K562 (cell line): Measurements from ENCODE around the gene TEX54. TPM values are rescaled to one million over a fixed set of nuclear protein-coding genes. Genes with fewer than 3 reads are reported as not detected.

Experiments used
- CBX2 ChIP-seq: fragments of 200-600 bp; sonication (generic); IDR thresholded peaks from one replicate; pipeline ENCODE4 v1.6.1; 2012; ENCODE audit warnings: mild to moderate bottlenecking, low read length, inconsistent platforms; ENCODE audit not compliant: insufficient read depth, poor library complexity, severe bottlenecking
- CBX3 ChIP-seq, 2 experiments: IDR thresholded peaks; 1 replicate in 1 of 2; 2 replicates in 1 of 2; pipeline ENCODE4 v1.6.1; 2012; ENCODE audit warnings: inconsistent platforms in 2 of 2, low read length in 2 of 2, borderline replicate concordance in 1 of 2, control low read depth in 1 of 2
- COPS2 ChIP-seq: fragments of 450-650 bp; conservative IDR thresholded peaks from 2 replicates; pipeline ENCODE4 v1.6.1; 2016; ENCODE audit warnings: mild to moderate bottlenecking, moderate library complexity
- E2F6 ChIP-seq, 2 experiments: IDR thresholded peaks; 2 replicates each; pipeline ENCODE4 v1.6.1; 2011; ENCODE audit warnings: borderline replicate concordance in 1 of 2, control low read depth in 1 of 2, low read depth in 1 of 2, low read length in 1 of 2, mild to moderate bottlenecking in 1 of 2, mixed read lengths in 1 of 2, moderate library complexity in 1 of 2; ENCODE audit not compliant: insufficient read depth in 1 of 2, insufficient read length in 1 of 2, poor library complexity in 1 of 2, severe bottlenecking in 1 of 2; ENCODE audit errors: extremely low read depth in 1 of 2
- ESRRB ChIP-seq: fragments of 250-450 bp; sonication (Bioruptor Pico); IDR thresholded peaks from 2 replicates; pipeline ENCODE4 v1.5.0; 2020; ENCODE audit warnings: mild to moderate bottlenecking, moderate library complexity, borderline replicate concordance
- FUS ChIP-seq: fragments of 200-400 bp; formaldehyde crosslinking; optimal IDR thresholded peaks from 2 replicates; pipeline ENCODE3; 2017; ENCODE audit warnings: low read depth, low read length
- GTF2A2 ChIP-seq: IDR thresholded peaks from 2 replicates; pipeline ENCODE4 v1.6.1; 2016; ENCODE audit warnings: mild to moderate bottlenecking, missing genetic modification characterization, missing compliant biosample characterization
- IFI16 ChIP-seq: fragments of 250-450 bp; sonication (Bioruptor Pico); IDR thresholded peaks from 2 replicates; pipeline ENCODE4 v2.1.2; 2022; ENCODE audit warnings: mild to moderate bottlenecking, inconsistent platforms
- NCOA2 ChIP-seq, 2 experiments: fragments of 450-650 bp; IDR thresholded peaks; 2 replicates each; pipeline ENCODE4 v1.6.1; 2018; ENCODE audit warnings: mild to moderate bottlenecking in 2 of 2, moderate library complexity in 1 of 2; ENCODE audit not compliant: partially characterized antibody in 2 of 2
- PCBP2 ChIP-seq: fragments of 200-400 bp; formaldehyde crosslinking; IDR thresholded peaks from 2 replicates; pipeline ENCODE4 v1.6.1; 2018; ENCODE audit warnings: low read length, low read depth, mild to moderate bottlenecking, moderate library complexity; ENCODE audit not compliant: poor library complexity, severe bottlenecking
- PRPF4 ChIP-seq: fragments of 200-400 bp; formaldehyde crosslinking; IDR thresholded peaks from one replicate; pipeline ENCODE4 v1.6.1; 2017; ENCODE audit warnings: low read length, low read depth, mild to moderate bottlenecking; ENCODE audit not compliant: insufficient read depth, poor library complexity, severe bottlenecking
- SMARCB1 ChIP-seq: IDR thresholded peaks from 2 replicates; pipeline ENCODE4 v1.6.1; 2011; ENCODE audit warnings: improper control_type of control experiment, low read depth; ENCODE audit not compliant: insufficient read length
- SMARCE1 ChIP-seq: fragments of 450-650 bp; IDR thresholded peaks from 2 replicates; pipeline ENCODE4 v1.7.1; 2016; ENCODE audit warnings: mild to moderate bottlenecking
- SNAPC5 ChIP-seq: fragments of 250-450 bp; sonication (Bioruptor Pico); IDR thresholded peaks from 2 replicates; pipeline ENCODE4 v1.8.0; 2021; ENCODE audit warnings: moderate library complexity, mild to moderate bottlenecking, inconsistent platforms
- SRSF3 ChIP-seq: fragments of 200-400 bp; formaldehyde crosslinking; IDR thresholded peaks from 2 replicates; pipeline ENCODE4 v1.6.1; 2016; ENCODE audit warnings: mild to moderate bottlenecking, low read length, moderate library complexity; ENCODE audit not compliant: insufficient read depth
- SRSF7 ChIP-seq: fragments of 200-400 bp; formaldehyde crosslinking; optimal IDR thresholded peaks from 2 replicates; pipeline ENCODE3; 2017; ENCODE audit warnings: mild to moderate bottlenecking, low read depth, low read length
- STAG1 ChIP-seq: sonication (generic); formaldehyde crosslinking; IDR thresholded peaks from 2 replicates; pipeline ENCODE4 v1.5.0; 2020; ENCODE audit warnings: missing genetic modification reagents, borderline replicate concordance
- TEAD2 ChIP-seq: fragments of 450-650 bp; IDR thresholded peaks from 2 replicates; pipeline ENCODE4 v1.6.1; 2016; ENCODE audit warnings: missing genetic modification characterization, control low read depth, missing compliant biosample characterization
- TEAD4 ChIP-seq, 2 experiments: sonication (generic) in 1 of 2; formaldehyde crosslinking in 1 of 2; IDR thresholded peaks; 2 replicates each; pipeline versions ENCODE4 v1.6.1 to v1.8.0; 2012 to 2022; ENCODE audit warnings: borderline replicate concordance in 1 of 2, inconsistent platforms in 1 of 2, low read length in 1 of 2, mild to moderate bottlenecking in 1 of 2, missing genetic modification reagents in 1 of 2
- XRCC4 ChIP-seq: IDR thresholded peaks from one replicate; pipeline ENCODE4 v1.6.1; 2011; ENCODE audit not compliant: insufficient read depth, insufficient read length; ENCODE audit errors: extremely low read depth
- YY1 ChIP-seq, 3 experiments: IDR thresholded peaks; 2 replicates each; pipeline ENCODE4 v1.6.1; 2011; ENCODE audit warnings: low read length in 2 of 3, mild to moderate bottlenecking in 2 of 3, moderate library complexity in 2 of 3, borderline replicate concordance in 1 of 3, control low read depth in 1 of 3, low read depth in 1 of 3; ENCODE audit not compliant: insufficient read depth in 3 of 3, insufficient replicate concordance in 2 of 3, control insufficient read depth in 1 of 3, insufficient read length in 1 of 3; ENCODE audit errors: extremely low read depth in 1 of 3
- ZNF274 ChIP-seq: IDR thresholded peaks from 2 replicates; pipeline ENCODE4 v1.6.1; 2011; ENCODE audit warnings: low read depth, mild to moderate bottlenecking, low read length, moderate library complexity, borderline replicate concordance
- ZNF445 ChIP-seq: fragments of 250-450 bp; sonication (Bioruptor Pico); IDR thresholded peaks from 2 replicates; pipeline ENCODE4 v1.4.0; 2020; ENCODE audit warnings: low read depth, mild to moderate bottlenecking, moderate library complexity
- ZNF764 ChIP-seq: fragments of 250-450 bp; sonication (Bioruptor Pico); IDR thresholded peaks from 2 replicates; pipeline ENCODE4 v1.4.0; 2020; ENCODE audit warnings: low read depth, mild to moderate bottlenecking, moderate library complexity
- ZNF766 ChIP-seq: fragments of 200-800 bp; sonication (Bioruptor generic); conservative IDR thresholded peaks from 2 replicates; pipeline ENCODE4 v1.6.1; 2016; ENCODE audit warnings: missing genetic modification characterization, missing compliant biosample characterization
- ZNF785 ChIP-seq: fragments of 250-450 bp; sonication (Bioruptor Pico); IDR thresholded peaks from 2 replicates; pipeline ENCODE4 v1.4.0; 2020; ENCODE audit warnings: mild to moderate bottlenecking
- polyA plus RNA-seq, 8 experiments: library from polyadenylated mRNA; depleted of rRNA in 4 of 8; stranded (reverse) in 5 of 8; unstranded in 3 of 8; fragments of >200 nt; fragmentation: Nextera tagmentation in 2 of 8; fragmentation: Illumina TruSeq in 1 of 8; extraction: Ambion mirVana in 2 of 8; extraction: Trizol in 1 of 8; gene quantifications; 2 replicates each; pipeline versions ENCODE4 v1.2.1 to v1.2.3, GENCODE V29; 2011 to 2014; ENCODE audit warnings: inconsistent platforms in 1 of 8, missing spikeins in 1 of 8
- total RNA-seq, 7 experiments: library from RNA; depleted of rRNA in 6 of 7; stranded (reverse); fragments of >200 nt in 6 of 7; fragmentation: Illumina TruSeq in 2 of 7; extraction: Trizol in 2 of 7; gene quantifications; 2 replicates each; pipeline versions ENCODE4 v1.2.1 to v1.2.3, GENCODE V29; 2011 to 2021; ENCODE audit warnings: low replicate concordance in 1 of 7

TEX54 gene
- total and polyA plus RNA-seq, 9 of the 15 experiments (the other 6 are each of a cell fraction or from before 2014, with no cell fraction given), result not detected

GRCh38 chr11:62831520-62832335, 913 bp downstream of the TEX54 start, which contains the start of gene STX5 (continued):
- TF ChIP-seq NCOA2 (IDR thresholded peaks at IDR 0.05; ENCODE audit: partially characterized antibody in 2 of 2) (no peak), SRSF3 (no peak), XRCC4 (no peak), ESRRB (no peak), SNAPC5 (CRISPR knock-in tag) (no peak), ZNF445 (CRISPR knock-in tag) (no peak), TEAD4 (IDR thresholded peaks at IDR 0.05; ENCODE audit: low read length) (no peak), TEAD4 (CRISPR knock-in tag; IDR thresholded peaks at IDR 0.05; ENCODE audit: borderline replicate concordance) (no peak), ZNF274 (no peak), IFI16 (CRISPR knock-in tag) (no peak), CBX2 (no peak), E2F6 (IDR thresholded peaks at IDR 0.05; ENCODE audit: borderline replicate concordance in 1 of 2, extremely low read depth in 1 of 2, insufficient read depth in 1 of 2, insufficient read length in 1 of 2, low read depth in 1 of 2, low read length in 1 of 2, poor library complexity in 1 of 2, severe bottlenecking in 1 of 2) (peak in 1 of 2 experiments; percentile 34), PCBP2 (no peak), SMARCB1 (no peak), ZNF766 (no peak), ZNF764 (no peak), SRSF7 (no peak), GTF2A2 (tag) (no peak), CBX3 (IDR thresholded peaks at IDR 0.05; ENCODE audit: borderline replicate concordance in 1 of 2, low read length in 2 of 2) (no peak), ZNF785 (no peak), STAG1 (no peak), FUS (no peak), COPS2 (no peak), TEAD2 (tag) (no peak), SMARCE1 (0 out of 2 replicates have a peak, but pooled peaks have one; percentile 49), YY1 (IDR thresholded peaks at IDR 0.05; ENCODE audit: borderline replicate concordance in 1 of 3, control insufficient read depth in 1 of 3, extremely low read depth in 1 of 3, insufficient read depth in 3 of 3, insufficient read length in 1 of 3, insufficient replicate concordance in 2 of 3, low read depth in 1 of 3, low read length in 2 of 3) (peak in 1 of 3 experiments; percentile 21), PRPF4 (no peak)
